HepG2 (cell line): ENCODE measurements around the gene MTUS2. TPM values are rescaled to one million over a fixed set of nuclear protein-coding genes. Genes with fewer than 3 reads are reported as not detected.

ENCODE experiments used
- ATAC-seq: fragments of 200-7000 bp; cut with Tn5 transposase; 3 replicates; pipeline ENCODE4 v1.9.1; 2020; ENCODE audit warnings: mild to moderate bottlenecking, moderate library complexity
- BruUV-seq: library from RNA; stranded (reverse); fragments of 400-500 nt; replicated peaks from 2 replicates; lab custom pipeline; 2021; lab: Mats Ljungman, UMichigan
- CTCF ChIA-PET: fragments of 300-600 bp; formaldehyde crosslinking; extraction: SDS; loops from one replicate; lab custom pipeline; 2021; ENCODE audit warnings: low total read pairs, inconsistent platforms, low intra/inter-chr PET ratio; lab: Yijun Ruan, JAX
- POLR2A ChIA-PET: fragments of 350-600 bp; sonication (Branson Sonifier 250); formaldehyde crosslinking; loops from one replicate; lab custom pipeline; 2020; ENCODE audit warnings: antibody characterized with exemption, inconsistent platforms; lab: Yijun Ruan, JAX
- DNase-seq: peaks from one replicate; pipeline ENCODE4 v3.0.0-alpha.2; 2015; ENCODE audit warnings: low spot score
- FAIRE-seq: peaks from 3 replicates; lab custom pipeline; 2011; peaks lifted over from hg19 to GRCh38; lab: Jason Lieb, UNC
- H2AFZ ChIP-seq: one replicate; pipeline ENCODE4 v1.6.1; 2011; ENCODE audit warnings: low read length, inconsistent platforms
- H3K27ac ChIP-seq: fragments of 300-600 bp; 3 replicates; pipeline ENCODE4 v1.8.0; 2011; ENCODE audit warnings: mixed run types, mild to moderate bottlenecking, mixed read lengths, low read length, inconsistent platforms; ENCODE audit not compliant: insufficient read depth; ENCODE audit errors: extremely low read length
- H3K27me3 ChIP-seq, 2 experiments: fragments of 200-600 bp in 1 of 2; 2 replicates in 1 of 2; 3 replicates in 1 of 2; pipeline versions ENCODE4 v1.6.0 to v1.8.0; 2011; ENCODE audit warnings: low read length in 2 of 2, mild to moderate bottlenecking in 2 of 2, moderate library complexity in 2 of 2, inconsistent platforms in 1 of 2; ENCODE audit not compliant: insufficient read depth in 2 of 2, control insufficient read depth in 1 of 2
- H3K36me3 ChIP-seq, 2 experiments: fragments of 200-600 bp in 1 of 2; replicated peaks in 1 of 2; 2 replicates in 1 of 2; 3 replicates in 1 of 2; pipeline versions ENCODE4 v1.5.1 to v1.8.0; 2011; ENCODE audit warnings: low read length in 2 of 2, inconsistent platforms in 1 of 2; ENCODE audit not compliant: insufficient read depth in 2 of 2, control insufficient read depth in 1 of 2
- H3K4me1 ChIP-seq: 2 replicates; pipeline ENCODE4 v1.5.1; 2012; ENCODE audit warnings: low read length, inconsistent platforms; ENCODE audit not compliant: insufficient read depth
- H3K4me2 ChIP-seq: 2 replicates; pipeline ENCODE4 v1.6.0; 2011; ENCODE audit warnings: low read depth, low read length, inconsistent platforms
- H3K4me3 ChIP-seq, 3 experiments: fragments of 200-600 bp in 1 of 3; sonication (generic), shearing (Covaris generic) in 1 of 3; replicated peaks in 1 of 3; 2 replicates each; pipeline ENCODE4 v1.5.1; 2011 to 2016; ENCODE audit warnings: low read length in 3 of 3, inconsistent platforms in 2 of 3, low read depth in 2 of 3, mild to moderate bottlenecking in 2 of 3, control low read depth in 1 of 3, mixed read lengths in 1 of 3; ENCODE audit not compliant: insufficient read depth in 1 of 3
- H3K79me2 ChIP-seq: one replicate; pipeline ENCODE4 v1.6.1; 2011; ENCODE audit warnings: low read length, inconsistent platforms; ENCODE audit not compliant: insufficient read depth
- H3K9ac ChIP-seq: 2 replicates; pipeline ENCODE4 v1.6.0; 2011; ENCODE audit warnings: mild to moderate bottlenecking, low read depth, low read length, inconsistent platforms; ENCODE audit not compliant: insufficient read depth
- H3K9me3 ChIP-seq: 2 replicates; pipeline ENCODE4 v1.5.1; 2012; ENCODE audit warnings: mild to moderate bottlenecking, low read length
- H4K20me1 ChIP-seq: 2 replicates; pipeline ENCODE4 v1.6.0; 2011; ENCODE audit warnings: inconsistent platforms, mild to moderate bottlenecking, low read length, moderate library complexity; ENCODE audit not compliant: insufficient read depth
- DNMT1 ChIP-seq: sonication (generic); formaldehyde crosslinking; IDR thresholded peaks from 2 replicates; pipeline ENCODE4 v1.5.1; 2020; ENCODE audit warnings: mild to moderate bottlenecking, missing genetic modification reagents
- TBX2 ChIP-seq: sonication (generic); formaldehyde crosslinking; IDR thresholded peaks from 2 replicates; pipeline ENCODE4 v1.5.0; 2020; ENCODE audit warnings: missing genetic modification reagents, mild to moderate bottlenecking, borderline replicate concordance
- ZBTB4 ChIP-seq: sonication (generic); formaldehyde crosslinking; IDR thresholded peaks from 2 replicates; pipeline ENCODE4 v1.4.0; 2020; ENCODE audit warnings: missing genetic modification reagents, mild to moderate bottlenecking, borderline replicate concordance
- ZNF124 ChIP-seq: sonication (generic); formaldehyde crosslinking; IDR thresholded peaks from 2 replicates; pipeline ENCODE4 v1.4.0; 2020; ENCODE audit warnings: missing genetic modification reagents
- ZNF563 ChIP-seq: sonication (generic); formaldehyde crosslinking; IDR thresholded peaks from 2 replicates; pipeline ENCODE4 v1.8.0; 2022; ENCODE audit warnings: mild to moderate bottlenecking, moderate library complexity, missing genetic modification reagents
- ZNF639 ChIP-seq: conservative IDR thresholded peaks from 2 replicates; pipeline ENCODE4 v1.6.1; 2018; ENCODE audit warnings: missing genetic modification reagents
- ZNF7 ChIP-seq: IDR thresholded peaks from 2 replicates; pipeline ENCODE4 v1.6.1; 2016; ENCODE audit warnings: missing biosample characterization, missing genetic modification reagents
- WGBS: methylation state at CpG from one replicate; pipeline ENCODE4 v1.1.6; 2017; ENCODE audit warnings: low lambda C conversion rate; 5-methylcytosine and 5-hydroxymethylcytosine counted together
- in situ Hi-C: cut with HindIII; loops from 2 replicates; pipeline ENCODE4 v1.10.0; 2017; ENCODE audit warnings: low pct_unique_long_range_greater_than_20kb; ENCODE audit not compliant: extremely low pct_ligation_motif_present
- intact Hi-C: fragments of 100-400 bp; cut with micrococcal nuclease; formaldehyde crosslinking; loops from one replicate; pipeline ENCODE4 v1.10.0; 2022; ENCODE audit not compliant: unreplicated experiment
- polyA plus RNA-seq, 8 experiments: library from polyadenylated mRNA; depleted of rRNA in 3 of 8; stranded (reverse) in 7 of 8; unstranded in 1 of 8; fragments of >200 nt; fragmentation: Illumina TruSeq in 4 of 8; extraction: Trizol in 4 of 8; gene quantifications; 2 replicates each; pipeline versions ENCODE4 v1.2.1 to v1.2.3, GENCODE V29; 2011 to 2016; ENCODE audit warnings: low read depth in 4 of 8, missing spikeins in 1 of 8, mixed read lengths in 1 of 8; ENCODE audit not compliant: insufficient read depth in 1 of 8
- total RNA-seq, 5 experiments: library from RNA; depleted of rRNA; stranded (reverse); fragments of >200 nt; fragmentation: Illumina TruSeq; extraction: Trizol; gene quantifications; 2 replicates each; pipeline ENCODE4 v1.2.3, GENCODE V29; 2016; ENCODE audit warnings: low read depth in 1 of 5

The MTUS2 gene
- total and polyA plus RNA-seq, 2 of the 13 experiments (the other 11 are each of a cell fraction or from before 2014, with no cell fraction given) = not detected

- no peak overlapping the region for H3K4me2 ChIP-seq
- peaks cover 2% of the 10 kb centered on the region for H4K20me1 ChIP-seq
- TF ChIP-seq DNMT1 (CRISPR knock-in tag) (no peak), ZBTB4 (CRISPR knock-in tag) (no peak), ZNF124 (CRISPR knock-in tag) (no peak), ZNF563 (CRISPR knock-in tag) (no peak), ZNF639 (no peak), ZNF7 (CRISPR knock-in tag) (no peak), TBX2 (CRISPR knock-in tag) (no peak)
- H3K27ac ChIP-seq = no peak overlapping the region
- WGBS = 99% methylated on average over 14 of the region's 23 CpGs
- BruUV-seq = no TSS peak
- FAIRE-seq (no peak), ATAC-seq (no peak), DNase-seq (no peak)
- CTCF ChIA-PET = no interaction called here
- peaks cover 47 to 79% of the 10 kb centered on the region in 2 experiments; a peak in 4 of 5 replicates for H3K36me3 ChIP-seq
- POLR2A ChIA-PET = no interaction called here
- H3K79me2 ChIP-seq = no peaks in the 10 kb centered on the region
- no peaks in the 10 kb centered on the region for H3K4me1 ChIP-seq
- H3K9me3 ChIP-seq = no peaks in the 10 kb centered on the region
- no peak overlapping the region for H3K9ac ChIP-seq
- no peak overlapping the region for H3K4me3 ChIP-seq
- in situ Hi-C loops = no loop called here
- intact Hi-C loops = no loop called here
- H3K27me3 ChIP-seq = no peaks in the 10 kb centered on the region
- H2AFZ ChIP-seq = no peak overlapping the region
These were observed 703.2 kb downstream of the MTUS2 start for GRCh38 chr13:29523199-29523961.
